Measurements from ENCODE around the gene C10orf62. TPM values are rescaled to one million over a fixed set of nuclear protein-coding genes. Genes with fewer than 3 reads are reported as not detected.

The C10orf62 gene
- total and polyA plus RNA-seq, 2 experiments from 2014 or later: not detected

- no peak for ATAC-seq
- H3K27ac Mint-ChIP-seq: peak overlapping the region; percentile 38; the same call in 1 of the 2 replicates
- Histone ChIP-seq H3K27me3 (ENCODE audit: insufficient read depth) (no peaks in the 10 kb centered on the region), H3K9me2 (ENCODE audit: insufficient read depth) (no peaks in the 10 kb centered on the region), H4K20me1 (replicated peaks; ENCODE audit: insufficient read depth) (no peaks in the 10 kb centered on the region), H3K36me3 (ENCODE audit: insufficient read depth) (no peaks in the 10 kb centered on the region; the same call in 1 of the 2 replicates), H3F3A (replicated peaks; ENCODE audit: low read depth) (no peaks in the 10 kb centered on the region), H3K4me1 (ENCODE audit: insufficient read depth) (no peaks in the 10 kb centered on the region), H3K79me2 (replicated peaks; ENCODE audit: insufficient read depth) (0 out of 2 replicates have a peak, but pooled peaks cover 6% of the 10 kb centered on the region), H2AFZ (no peak overlapping the region), H3K27ac (ENCODE audit: low read depth) (no peak overlapping the region), H3K4me3 (no peak overlapping the region), H3K4me2 (no peak overlapping the region)
- peaks cover 5% of the 10 kb centered on the region; the same call in 2 of the 3 replicates for H3K4me1 Mint-ChIP-seq
- H3K4me3 Mint-ChIP-seq: no peak overlapping the region
- peaks cover 2% of the 10 kb centered on the region for H3K27me3 Mint-ChIP-seq (ENCODE audit: insufficient read depth, low read depth, poor library complexity)
- DNase-seq (ENCODE audit: low spot score): no peak
- no peaks in the 10 kb centered on the region for H3K9me3 Mint-ChIP-seq
- peaks cover 2% of the 10 kb centered on the region; the same call in 1 of the 3 replicates for H3K36me3 Mint-ChIP-seq (ENCODE audit: low read depth)
- no peak for TF ChIP-seq EZH2 (IDR thresholded peaks at IDR 0.05; ENCODE audit: low read depth, unreplicated experiment)
- TF ChIP-seq ETS1 (IDR thresholded peaks at IDR 0.05): no peak
- no peak for TF ChIP-seq NANOG (IDR thresholded peaks at IDR 0.05; ENCODE audit: borderline replicate concordance)
- no peak for TF ChIP-seq CTCF (conservative IDR thresholded peaks at IDR 0.05; ENCODE audit: low read depth in 2 of 2)
- TF ChIP-seq JUNB (IDR thresholded peaks at IDR 0.05; ENCODE audit: unreplicated experiment): no peak
- no peak for TF ChIP-seq CREB1 (CRISPR knock-in tag; IDR thresholded peaks at IDR 0.05; ENCODE audit: low read depth)
- TF ChIP-seq ZNF331 (CRISPR knock-in tag; IDR thresholded peaks at IDR 0.05; ENCODE audit: low read depth): no peak
- no peak for TF ChIP-seq REST (IDR thresholded peaks at IDR 0.05; ENCODE audit: unreplicated experiment)
- TF ChIP-seq ZNF114 (CRISPR knock-in tag; IDR thresholded peaks at IDR 0.05): no peak
Measured at GRCh38 chr10:97566336-97566996, 23.1 kb upstream of the C10orf62 start.
